SK-N-MC (cell line): ENCODE measurements around the gene RCCD1.

Experiments used
- EZH2 ChIP-seq: fragments of 200-600 bp; sonication (generic); IDR thresholded peaks from one replicate; pipeline ENCODE4 v1.6.1; 2017; ENCODE audit warnings: antibody characterized with exemption
- FOXP2 ChIP-seq: optimal IDR thresholded peaks from 2 replicates; pipeline ENCODE3; 2011; ENCODE audit warnings: mild to moderate bottlenecking, moderate library complexity; ENCODE audit not compliant: insufficient read depth; ENCODE audit errors: extremely low read length, control extremely low read depth
- POLR2AphosphoS5 ChIP-seq: IDR thresholded peaks from 2 replicates; pipeline ENCODE4 v1.6.1; 2012; ENCODE audit warnings: mild to moderate bottlenecking, low read depth, low read length, borderline replicate concordance

- no peak for TF ChIP-seq EZH2
- TF ChIP-seq POLR2AphosphoS5: no peak
- TF ChIP-seq FOXP2: no peak
Measured at GRCh38 chr15:90953947-90954711, 555 bp upstream of the RCCD1 start.
